Ishikawa (cell line): ENCODE data around the gene KIF16B.

Experiments used
- CEBPB ChIP-seq: IDR thresholded peaks from 2 replicates; pipeline ENCODE4 v1.6.1; 2012
- EGR1 ChIP-seq: IDR thresholded peaks from 2 replicates; pipeline ENCODE4 v1.6.1; 2012
- EP300 ChIP-seq: IDR thresholded peaks from 2 replicates; pipeline ENCODE4 v1.6.1; 2012; ENCODE audit warnings: borderline replicate concordance
- RAD21 ChIP-seq: IDR thresholded peaks from 2 replicates; pipeline ENCODE4 v1.6.1; 2012; ENCODE audit warnings: low read depth
- TAF1 ChIP-seq: IDR thresholded peaks from 2 replicates; pipeline ENCODE4 v1.6.1; 2012; ENCODE audit warnings: low read depth, mild to moderate bottlenecking
- ZBTB7A ChIP-seq: IDR thresholded peaks from 2 replicates; pipeline ENCODE4 v1.6.1; 2012; ENCODE audit warnings: low read depth
- TF ChIP-seq, protein P1 (sequence below): IDR thresholded peaks from 2 replicates; pipeline ENCODE4 v1.6.1; 2012
- TF ChIP-seq, protein P2 (sequence below): IDR thresholded peaks from 2 replicates; pipeline ENCODE4 v1.6.1; 2012
- TF ChIP-seq, protein P3 (sequence below): IDR thresholded peaks from 2 replicates; pipeline ENCODE4 v1.6.1; 2012; ENCODE audit warnings: low read depth, mild to moderate bottlenecking

DNA sequence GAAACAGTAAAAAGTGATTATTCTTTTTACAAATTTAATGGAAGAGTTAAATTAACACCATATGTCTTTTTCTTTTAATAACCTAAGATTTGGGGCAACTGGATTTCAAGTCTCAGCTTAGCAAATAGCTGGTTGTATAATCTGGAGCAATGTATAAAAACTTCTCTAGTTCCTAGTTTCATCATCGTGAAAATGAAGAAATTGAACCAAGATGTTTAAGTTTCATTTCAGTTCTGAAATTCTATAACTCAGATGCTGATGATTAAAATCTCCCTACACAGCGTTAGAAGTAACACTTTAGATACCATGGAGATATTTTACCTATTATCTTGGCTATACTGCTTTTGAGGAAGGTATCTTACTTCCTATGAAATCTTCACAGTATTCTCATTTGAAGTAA lies 252.0 kb downstream of the KIF16B start:
- TF ChIP-seq EGR1 (no peak), TAF1 (no peak), CEBPB (no peak), ZBTB7A (no peak), EP300 (no peak), RAD21 (no peak)
- TF ChIP-seq, protein P1, sequence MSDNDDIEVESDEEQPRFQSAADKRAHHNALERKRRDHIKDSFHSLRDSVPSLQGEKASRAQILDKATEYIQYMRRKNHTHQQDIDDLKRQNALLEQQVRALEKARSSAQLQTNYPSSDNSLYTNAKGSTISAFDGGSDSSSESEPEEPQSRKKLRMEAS, result no peak
- TF ChIP-seq, protein P2, sequence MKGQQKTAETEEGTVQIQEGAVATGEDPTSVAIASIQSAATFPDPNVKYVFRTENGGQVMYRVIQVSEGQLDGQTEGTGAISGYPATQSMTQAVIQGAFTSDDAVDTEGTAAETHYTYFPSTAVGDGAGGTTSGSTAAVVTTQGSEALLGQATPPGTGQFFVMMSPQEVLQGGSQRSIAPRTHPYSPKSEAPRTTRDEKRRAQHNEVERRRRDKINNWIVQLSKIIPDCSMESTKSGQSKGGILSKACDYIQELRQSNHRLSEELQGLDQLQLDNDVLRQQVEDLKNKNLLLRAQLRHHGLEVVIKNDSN, result no peak
- TF ChIP-seq, protein P3, sequence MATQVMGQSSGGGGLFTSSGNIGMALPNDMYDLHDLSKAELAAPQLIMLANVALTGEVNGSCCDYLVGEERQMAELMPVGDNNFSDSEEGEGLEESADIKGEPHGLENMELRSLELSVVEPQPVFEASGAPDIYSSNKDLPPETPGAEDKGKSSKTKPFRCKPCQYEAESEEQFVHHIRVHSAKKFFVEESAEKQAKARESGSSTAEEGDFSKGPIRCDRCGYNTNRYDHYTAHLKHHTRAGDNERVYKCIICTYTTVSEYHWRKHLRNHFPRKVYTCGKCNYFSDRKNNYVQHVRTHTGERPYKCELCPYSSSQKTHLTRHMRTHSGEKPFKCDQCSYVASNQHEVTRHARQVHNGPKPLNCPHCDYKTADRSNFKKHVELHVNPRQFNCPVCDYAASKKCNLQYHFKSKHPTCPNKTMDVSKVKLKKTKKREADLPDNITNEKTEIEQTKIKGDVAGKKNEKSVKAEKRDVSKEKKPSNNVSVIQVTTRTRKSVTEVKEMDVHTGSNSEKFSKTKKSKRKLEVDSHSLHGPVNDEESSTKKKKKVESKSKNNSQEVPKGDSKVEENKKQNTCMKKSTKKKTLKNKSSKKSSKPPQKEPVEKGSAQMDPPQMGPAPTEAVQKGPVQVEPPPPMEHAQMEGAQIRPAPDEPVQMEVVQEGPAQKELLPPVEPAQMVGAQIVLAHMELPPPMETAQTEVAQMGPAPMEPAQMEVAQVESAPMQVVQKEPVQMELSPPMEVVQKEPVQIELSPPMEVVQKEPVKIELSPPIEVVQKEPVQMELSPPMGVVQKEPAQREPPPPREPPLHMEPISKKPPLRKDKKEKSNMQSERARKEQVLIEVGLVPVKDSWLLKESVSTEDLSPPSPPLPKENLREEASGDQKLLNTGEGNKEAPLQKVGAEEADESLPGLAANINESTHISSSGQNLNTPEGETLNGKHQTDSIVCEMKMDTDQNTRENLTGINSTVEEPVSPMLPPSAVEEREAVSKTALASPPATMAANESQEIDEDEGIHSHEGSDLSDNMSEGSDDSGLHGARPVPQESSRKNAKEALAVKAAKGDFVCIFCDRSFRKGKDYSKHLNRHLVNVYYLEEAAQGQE, result no peak
